Activated CD4-positive, alpha-beta T cell treated with anti-CD3 and anti-CD28 coated beads for 4 hours (primary cell): ENCODE measurements around the gene JARID2.

Experiments used
- DNase-seq, 2 donors: peaks; one replicate each; pipeline ENCODE4 v3.0.0-alpha.2; 2020

The JARID2 gene

DNA sequence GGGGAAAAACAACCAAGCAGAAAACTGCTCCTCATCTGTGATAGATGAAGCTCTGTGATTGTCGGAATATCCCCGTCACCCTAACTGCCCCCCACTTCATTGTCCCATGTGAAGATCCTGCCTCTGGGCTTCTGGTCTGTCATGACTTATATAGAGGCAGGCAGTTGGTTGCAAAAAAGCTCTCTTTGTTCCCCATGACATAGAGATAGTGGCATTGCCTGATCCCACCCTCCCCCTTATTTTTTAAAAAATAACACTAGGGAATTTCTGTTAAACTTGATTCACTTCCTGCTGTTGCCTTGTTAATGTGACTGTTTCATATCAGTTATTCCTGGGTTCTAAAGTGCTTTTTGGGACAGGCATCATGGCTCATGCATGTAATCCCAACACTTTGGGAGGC is 203.1 kb downstream of the JARID2 start:
- DNase-seq = no peak

- DNase-seq = no peak
Observed at GRCh38 chr6:15451738-15452137, 205.9 kb downstream of the JARID2 start.

- DNase-seq = no peak
Observed at GRCh38 chr6:15452182-15452941, 206.5 kb downstream of the JARID2 start.

- no peak for DNase-seq
Observed at GRCh38 chr6:15453186-15453585, 207.3 kb downstream of the JARID2 start.

DNA sequence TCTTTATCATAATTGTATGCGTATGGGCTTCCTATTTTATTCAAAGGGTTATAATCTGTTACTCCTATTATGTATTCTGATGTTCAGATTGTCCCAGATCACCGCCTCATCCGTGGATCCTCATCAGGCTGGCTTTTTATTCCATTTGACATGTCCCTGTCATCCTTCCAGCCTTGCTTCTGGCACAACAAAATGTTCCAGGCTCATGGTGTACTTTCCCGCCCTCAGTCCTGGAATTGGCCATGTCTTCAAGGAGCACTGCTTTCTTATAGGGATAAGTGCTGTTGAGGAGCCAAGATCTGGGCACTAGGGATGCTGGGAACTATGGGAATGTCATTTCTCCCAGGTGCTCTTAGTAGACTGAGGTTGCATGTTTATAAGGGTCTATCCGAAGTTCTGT is 207.8 kb downstream of the JARID2 start:
- DNase-seq = no peak

GRCh38 chr6:15456422-15456821 is 210.6 kb downstream of the JARID2 start:
- DNase-seq = no peak

DNA sequence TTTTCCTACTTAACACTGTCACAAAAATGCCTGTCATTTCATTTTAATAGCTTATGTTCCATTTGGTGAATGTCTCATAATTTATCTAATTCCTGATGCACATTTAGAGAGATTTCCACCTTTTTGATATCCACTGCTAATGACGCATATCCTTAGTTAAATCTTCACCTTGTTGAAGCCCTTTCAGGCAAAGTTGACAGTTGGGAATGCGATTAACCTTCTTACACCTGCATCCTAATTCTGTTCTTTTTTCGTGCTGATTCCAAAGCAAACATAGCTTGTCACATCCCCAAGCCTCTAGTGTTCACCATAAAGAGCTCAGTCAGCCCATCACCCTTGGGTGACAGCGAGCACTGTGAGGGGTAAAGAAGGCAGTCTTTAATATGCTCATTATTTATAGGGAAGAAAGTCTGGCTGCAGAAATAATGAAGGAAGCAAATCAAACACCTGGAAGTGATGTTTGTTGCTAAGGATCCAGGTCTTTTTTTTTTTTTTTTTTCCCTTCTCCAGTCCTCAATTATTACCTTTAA is 211.3 kb downstream of the JARID2 start:
- DNase-seq = no peak

GRCh38 chr6:15458021-15458459 is 212.2 kb downstream of the JARID2 start:
- no peak for DNase-seq

DNA sequence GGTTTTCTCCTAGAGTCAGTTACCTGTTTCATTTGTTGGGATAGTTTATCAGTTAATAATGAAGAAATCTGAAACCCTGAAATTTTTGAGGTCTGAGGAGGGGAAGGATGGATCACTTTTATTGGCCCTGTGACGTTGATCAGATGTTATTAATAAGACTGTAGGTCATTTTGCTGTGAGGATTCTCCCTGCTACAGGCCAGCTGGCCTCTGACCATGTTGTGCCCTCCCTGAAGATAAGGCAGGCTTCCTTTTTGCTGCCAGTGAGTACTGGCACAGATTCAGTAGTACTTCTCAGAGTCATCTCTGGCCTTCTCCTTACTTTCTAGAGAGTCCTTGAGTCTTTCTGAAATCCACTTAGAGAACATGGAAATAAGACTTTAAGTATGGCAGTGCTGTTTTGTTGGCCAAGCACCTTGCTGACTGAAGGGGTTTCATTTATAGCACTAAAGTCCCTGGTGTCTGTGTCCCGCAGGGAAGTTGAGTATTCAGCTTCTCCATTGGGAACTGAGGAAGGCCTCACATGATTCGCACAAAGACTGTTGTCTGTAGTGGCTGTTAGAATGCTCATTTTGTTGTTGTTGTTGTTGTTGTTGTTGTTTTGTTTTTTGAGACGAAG is 214.3 kb downstream of the JARID2 start:
- no peak for DNase-seq

- no peak for DNase-seq
Observed at GRCh38 chr6:15461127-15461944, 215.5 kb downstream of the JARID2 start.

DNA sequence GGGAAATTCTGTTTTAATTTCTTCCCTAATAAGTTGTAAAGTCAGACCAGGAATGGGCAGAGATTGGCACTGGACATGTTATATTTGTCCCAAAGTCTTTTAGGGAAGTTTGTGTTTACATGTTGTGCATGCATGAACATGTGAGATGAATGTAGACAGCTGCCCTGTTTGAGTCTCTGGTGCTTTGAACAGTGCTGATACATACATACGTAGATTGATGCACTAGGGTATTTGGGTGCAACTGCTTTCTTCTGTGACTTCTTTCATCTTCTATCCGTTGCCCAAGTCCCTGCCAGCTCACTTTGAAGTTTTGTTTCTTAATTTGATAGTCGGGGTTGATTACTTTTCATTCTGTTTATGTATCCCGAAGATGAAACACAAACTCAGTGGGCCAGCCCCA is 216.4 kb downstream of the JARID2 start:
- no peak for DNase-seq

DNA sequence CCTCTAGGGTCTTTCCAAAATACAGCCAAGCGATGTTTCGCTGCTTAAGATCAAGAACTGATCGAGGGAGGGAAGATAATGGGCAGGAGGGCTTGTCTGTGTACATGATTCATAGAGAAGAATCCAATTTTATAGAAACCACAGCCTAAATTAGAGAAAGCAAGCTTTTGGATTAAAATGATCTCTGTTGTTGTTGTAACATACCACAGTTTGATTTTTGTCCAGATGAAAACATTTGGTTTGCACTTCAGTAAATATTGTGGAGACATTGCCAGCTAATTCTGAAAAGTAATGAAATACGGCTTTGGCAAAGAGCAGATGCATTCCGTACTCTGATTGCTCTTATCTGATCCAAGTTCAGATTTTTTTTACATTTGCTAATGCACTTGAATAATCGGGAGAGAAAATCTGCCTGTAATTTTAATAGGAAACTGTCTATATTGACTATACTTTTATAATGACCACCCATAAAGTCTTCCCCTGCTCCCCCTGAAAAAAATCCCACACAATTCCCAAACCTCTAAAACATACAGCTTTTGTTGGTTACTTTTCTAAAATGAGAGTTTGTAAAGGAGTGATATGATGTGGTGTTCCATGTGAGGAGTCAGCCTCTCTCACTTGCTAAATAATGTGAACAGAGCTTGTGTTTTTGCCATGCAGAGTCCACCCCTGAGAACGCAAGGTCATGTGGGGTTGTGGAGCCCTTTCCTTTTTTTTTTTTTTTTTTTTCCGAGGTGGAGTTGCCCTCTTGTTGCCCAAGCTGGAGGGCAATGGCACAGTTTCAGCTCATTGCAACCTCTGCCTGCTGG is 217.1 kb downstream of the JARID2 start:
- no peak for DNase-seq

- peak; percentile 58 to 67 for DNase-seq
Observed at GRCh38 chr6:15464211-15464725, 218.4 kb downstream of the JARID2 start.

- DNase-seq = no peak
Observed at GRCh38 chr6:15465212-15465611, 219.3 kb downstream of the JARID2 start.

- no peak for DNase-seq
Observed at GRCh38 chr6:15470746-15471145, 224.9 kb downstream of the JARID2 start.

DNA sequence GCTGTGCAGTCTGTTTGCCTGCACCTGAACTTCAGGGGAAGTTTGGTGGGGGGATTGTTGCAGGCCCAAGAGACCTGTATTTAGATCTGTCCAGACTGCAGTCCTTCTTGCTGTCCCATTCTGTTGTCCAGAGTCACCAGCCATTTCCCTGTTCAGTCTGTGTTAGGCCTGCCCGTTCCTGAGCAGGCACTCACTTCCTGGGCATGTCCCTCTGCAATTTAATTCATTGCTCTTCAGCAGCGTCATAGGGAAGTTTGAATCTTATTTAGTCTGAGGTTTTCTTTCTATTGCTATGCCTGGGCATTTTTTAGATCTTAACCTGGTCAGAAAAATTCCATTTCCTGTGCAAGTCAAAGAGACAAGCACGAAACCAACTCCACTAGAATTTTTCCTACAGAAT is 226.8 kb downstream of the JARID2 start:
- DNase-seq = no peak

DNA sequence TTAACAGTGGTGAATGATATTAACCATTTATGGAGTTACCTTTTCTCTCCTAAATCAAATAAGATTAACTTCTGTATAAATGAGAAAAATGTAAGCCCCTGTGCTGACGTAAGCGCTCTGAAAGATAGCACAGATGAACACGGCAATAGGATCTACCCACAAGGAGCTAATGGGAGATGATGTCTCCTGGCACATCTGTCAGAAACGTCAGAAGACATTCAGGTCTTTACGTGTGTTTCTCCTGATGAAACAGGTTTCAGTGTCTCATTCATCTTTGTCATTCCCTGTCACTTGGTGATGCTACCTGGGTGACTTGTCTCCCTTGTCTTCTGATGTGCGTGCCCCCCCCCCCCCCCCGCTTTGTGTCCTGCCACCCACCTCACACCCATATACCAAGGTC is 227.3 kb downstream of the JARID2 start:
- no peak for DNase-seq

DNA sequence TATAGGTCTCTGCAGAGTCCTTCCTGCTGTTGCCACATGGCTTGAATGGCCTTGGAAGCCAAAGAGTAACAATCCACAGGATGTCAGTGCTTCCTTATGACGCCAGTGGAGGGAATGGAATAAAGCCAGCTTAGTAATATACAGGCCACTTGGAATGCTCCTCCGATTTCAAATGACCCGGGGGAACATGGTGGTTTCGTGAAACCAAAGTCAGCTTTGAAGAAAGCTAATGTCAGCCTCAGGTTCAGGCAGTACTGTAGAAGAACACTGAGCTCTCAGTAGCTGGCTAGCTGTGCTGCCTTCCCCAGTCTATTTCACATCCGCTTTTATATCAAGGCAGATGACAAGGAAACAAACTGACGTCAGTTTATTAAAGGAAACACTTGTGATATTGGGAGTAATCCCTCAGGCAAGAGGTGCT is 227.9 kb downstream of the JARID2 start:
- no peak for DNase-seq

- DNase-seq = no peak
Observed at GRCh38 chr6:15474196-15474595, 228.3 kb downstream of the JARID2 start.

GRCh38 chr6:15475261-15475660 is 229.4 kb downstream of the JARID2 start:
- DNase-seq = no peak

DNA sequence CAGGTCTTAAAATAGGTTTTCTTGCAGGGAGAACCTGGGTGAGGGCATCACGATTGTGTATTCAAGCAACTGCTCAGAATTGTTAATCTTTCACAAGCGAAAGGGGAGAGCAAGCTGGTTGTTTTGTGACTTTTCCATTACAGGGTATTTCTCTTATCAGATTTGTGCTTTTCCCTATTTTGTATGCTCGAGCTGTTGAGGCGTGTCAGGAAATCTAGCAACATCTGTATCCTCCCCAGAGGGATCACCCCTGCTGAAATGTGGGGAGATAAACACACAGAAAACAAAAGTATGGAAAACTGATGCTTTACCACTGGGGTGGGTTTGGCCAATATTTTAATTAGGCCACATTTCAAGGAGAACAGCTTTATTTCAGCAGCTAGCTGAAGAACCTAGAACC is 230.0 kb downstream of the JARID2 start:
- DNase-seq = no peak

DNA sequence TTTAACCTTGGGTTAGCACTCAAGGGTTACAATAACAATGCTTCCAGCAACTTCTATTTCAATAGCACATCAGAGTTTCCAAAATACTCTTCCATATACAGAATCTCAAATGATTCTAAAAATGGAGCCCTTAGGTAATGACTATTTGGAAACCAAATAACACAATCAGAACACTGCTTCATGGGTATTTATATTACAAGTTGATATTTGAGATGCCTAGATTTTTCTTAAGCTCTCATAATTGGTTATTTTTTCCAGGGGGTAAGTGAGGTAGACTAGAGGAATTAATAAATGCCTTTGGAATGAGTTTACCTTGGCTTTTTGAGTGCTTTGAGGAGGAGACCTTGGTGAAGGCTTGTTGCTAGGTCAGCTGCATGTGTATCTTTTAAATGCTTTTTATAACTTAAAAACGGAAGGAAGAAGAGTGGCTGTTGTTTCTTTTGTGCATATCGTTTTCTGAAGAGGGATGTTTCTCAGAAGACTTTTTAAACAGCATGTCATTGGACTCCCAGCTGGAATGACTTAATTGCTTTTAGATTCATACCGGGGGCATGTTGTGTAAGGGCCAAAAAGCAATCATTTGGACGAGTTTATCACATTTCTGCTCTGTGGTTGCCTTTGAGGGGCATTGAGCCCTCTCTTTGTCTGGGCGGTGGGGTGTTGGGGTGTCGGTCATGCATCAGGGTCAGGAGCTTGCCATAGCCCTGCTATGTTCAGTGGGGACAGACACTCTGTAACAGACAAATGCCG is 230.9 kb downstream of the JARID2 start:
- DNase-seq = no peak
